ENCODE measurements around the gene PEMT.

GRCh38 chr17:17626840-17627239 is 35.3 kb upstream of the PEMT start:
- TF ChIP-seq, protein P1, sequence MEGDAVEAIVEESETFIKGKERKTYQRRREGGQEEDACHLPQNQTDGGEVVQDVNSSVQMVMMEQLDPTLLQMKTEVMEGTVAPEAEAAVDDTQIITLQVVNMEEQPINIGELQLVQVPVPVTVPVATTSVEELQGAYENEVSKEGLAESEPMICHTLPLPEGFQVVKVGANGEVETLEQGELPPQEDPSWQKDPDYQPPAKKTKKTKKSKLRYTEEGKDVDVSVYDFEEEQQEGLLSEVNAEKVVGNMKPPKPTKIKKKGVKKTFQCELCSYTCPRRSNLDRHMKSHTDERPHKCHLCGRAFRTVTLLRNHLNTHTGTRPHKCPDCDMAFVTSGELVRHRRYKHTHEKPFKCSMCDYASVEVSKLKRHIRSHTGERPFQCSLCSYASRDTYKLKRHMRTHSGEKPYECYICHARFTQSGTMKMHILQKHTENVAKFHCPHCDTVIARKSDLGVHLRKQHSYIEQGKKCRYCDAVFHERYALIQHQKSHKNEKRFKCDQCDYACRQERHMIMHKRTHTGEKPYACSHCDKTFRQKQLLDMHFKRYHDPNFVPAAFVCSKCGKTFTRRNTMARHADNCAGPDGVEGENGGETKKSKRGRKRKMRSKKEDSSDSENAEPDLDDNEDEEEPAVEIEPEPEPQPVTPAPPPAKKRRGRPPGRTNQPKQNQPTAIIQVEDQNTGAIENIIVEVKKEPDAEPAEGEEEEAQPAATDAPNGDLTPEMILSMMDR (conservative IDR thresholded peaks at IDR 0.05; ENCODE audit: low read depth, low read length) = no peak
- TF ChIP-seq ELK1 (IDR thresholded peaks at IDR 0.05; ENCODE audit: borderline replicate concordance, low read depth, low read length) (no peak), SMC3 (IDR thresholded peaks at IDR 0.05; ENCODE audit: low read depth, low read length) (no peak), CHD1 (IDR thresholded peaks at IDR 0.05; ENCODE audit: low read depth, low read length) (no peak), POLR2A (IDR thresholded peaks at IDR 0.05; ENCODE audit: low read depth, low read length) (no peak), RCOR1 (IDR thresholded peaks at IDR 0.05; ENCODE audit: insufficient replicate concordance, low read length) (no peak), BHLHE40 (IDR thresholded peaks at IDR 0.05; ENCODE audit: low read depth, low read length) (no peak), RAD21 (IDR thresholded peaks at IDR 0.05; ENCODE audit: low read length) (no peak)
- TF ChIP-seq, protein P2, sequence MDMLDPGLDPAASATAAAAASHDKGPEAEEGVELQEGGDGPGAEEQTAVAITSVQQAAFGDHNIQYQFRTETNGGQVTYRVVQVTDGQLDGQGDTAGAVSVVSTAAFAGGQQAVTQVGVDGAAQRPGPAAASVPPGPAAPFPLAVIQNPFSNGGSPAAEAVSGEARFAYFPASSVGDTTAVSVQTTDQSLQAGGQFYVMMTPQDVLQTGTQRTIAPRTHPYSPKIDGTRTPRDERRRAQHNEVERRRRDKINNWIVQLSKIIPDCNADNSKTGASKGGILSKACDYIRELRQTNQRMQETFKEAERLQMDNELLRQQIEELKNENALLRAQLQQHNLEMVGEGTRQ (IDR thresholded peaks at IDR 0.05; ENCODE audit: low read depth, low read length) = no peak

Measured in IMR-90 (cell line).